ENCODE measurements around the gene ERC2. TPM values are rescaled to one million over a fixed set of nuclear protein-coding genes. Genes with fewer than 3 reads are reported as not detected.

The ERC2 gene
- total RNA-seq, 1 donor from 2014 or later: 32.5 TPM

- Mint-ChIP-seq H3K4me1 (ENCODE audit: low read depth) (no peaks in the 10 kb centered on the region), H3K9me3 (ENCODE audit: low read depth) (no peaks in the 10 kb centered on the region), H3K27ac (no peak overlapping the region), H3K36me3 (ENCODE audit: insufficient read depth) (no peaks in the 10 kb centered on the region), H3K4me3 (ENCODE audit: low read depth) (no peak overlapping the region), H3K27me3 (no peaks in the 10 kb centered on the region)
- no peak for TF ChIP-seq CTCF (IDR thresholded peaks at IDR 0.05; ENCODE audit: unreplicated experiment)
- no peak for DNase-seq (ENCODE audit: low spot score, unreplicated experiment)
Measured at GRCh38 chr3:55714057-55714456, 754.2 kb downstream of the ERC2 start.

DNA sequence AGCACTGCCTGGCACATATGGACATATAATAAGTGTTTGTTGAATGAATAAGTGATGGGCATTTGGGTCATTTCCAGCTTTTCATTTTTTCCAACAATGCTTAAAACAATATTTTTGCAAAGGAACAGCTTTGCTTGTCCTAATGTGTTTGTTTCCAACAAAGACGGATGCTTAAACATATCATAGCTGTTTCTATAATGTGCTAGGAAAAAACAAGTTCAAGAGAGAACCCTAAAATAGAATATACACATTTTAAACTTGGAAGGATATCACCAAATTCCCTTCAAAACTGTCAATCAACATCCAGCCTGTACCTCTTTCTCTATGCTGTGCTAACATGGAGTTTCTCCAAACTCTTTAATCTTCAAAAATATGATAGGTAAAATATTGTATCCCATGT lies 756.6 kb downstream of the ERC2 start:
- DNase-seq (ENCODE audit: low spot score, unreplicated experiment): no peak
- TF ChIP-seq CTCF (IDR thresholded peaks at IDR 0.05; ENCODE audit: unreplicated experiment): no peak
- Mint-ChIP-seq H3K27ac (no peak overlapping the region), H3K36me3 (ENCODE audit: insufficient read depth) (no peaks in the 10 kb centered on the region), H3K4me1 (ENCODE audit: low read depth) (peaks cover 8% of the 10 kb centered on the region), H3K4me3 (ENCODE audit: low read depth) (no peak overlapping the region), H3K27me3 (no peaks in the 10 kb centered on the region), H3K9me3 (ENCODE audit: low read depth) (no peaks in the 10 kb centered on the region)

- no peaks in the 10 kb centered on the region for H3K9me3 Mint-ChIP-seq (ENCODE audit: low read depth)
- no peak for TF ChIP-seq CTCF (IDR thresholded peaks at IDR 0.05; ENCODE audit: unreplicated experiment)
- no peaks in the 10 kb centered on the region for H3K27me3 Mint-ChIP-seq
- H3K36me3 Mint-ChIP-seq (ENCODE audit: insufficient read depth): no peaks in the 10 kb centered on the region
- no peak overlapping the region for H3K27ac Mint-ChIP-seq
- peaks cover 8% of the 10 kb centered on the region for H3K4me1 Mint-ChIP-seq (ENCODE audit: low read depth)
- no peak for DNase-seq (ENCODE audit: low spot score, unreplicated experiment)
- no peak overlapping the region for H3K4me3 Mint-ChIP-seq (ENCODE audit: low read depth)
Measured at GRCh38 chr3:55709411-55710012, 758.8 kb downstream of the ERC2 start.

DNA sequence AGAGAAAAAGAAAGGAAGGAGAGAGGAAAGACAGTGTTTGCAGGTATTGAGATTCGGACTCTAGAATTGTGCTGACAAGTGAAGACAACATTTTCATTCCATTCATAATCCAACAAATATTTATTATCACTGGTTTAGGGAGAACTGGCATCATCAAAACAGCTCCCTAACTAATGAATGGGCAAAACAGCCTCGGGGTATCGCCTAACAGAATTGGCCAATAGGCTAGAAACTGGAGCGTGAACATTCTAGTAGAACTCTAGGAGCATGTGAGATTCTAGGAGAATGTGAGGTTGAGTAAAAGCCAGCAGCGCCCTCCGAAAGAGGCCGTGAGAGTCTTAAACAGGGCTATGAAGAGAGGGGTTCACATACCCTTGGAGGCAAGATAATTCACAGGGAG lies 759.3 kb downstream of the ERC2 start:
- no peak for DNase-seq (ENCODE audit: low spot score, unreplicated experiment)
- TF ChIP-seq CTCF (IDR thresholded peaks at IDR 0.05; ENCODE audit: unreplicated experiment): no peak
- Mint-ChIP-seq H3K4me1 (ENCODE audit: low read depth) (peaks cover 8% of the 10 kb centered on the region), H3K9me3 (ENCODE audit: low read depth) (no peaks in the 10 kb centered on the region), H3K27ac (no peak overlapping the region), H3K36me3 (ENCODE audit: insufficient read depth) (no peaks in the 10 kb centered on the region), H3K4me3 (ENCODE audit: low read depth) (no peak overlapping the region), H3K27me3 (no peaks in the 10 kb centered on the region)

GRCh38 chr3:55708242-55708641 lies 760.0 kb downstream of the ERC2 start:
- DNase-seq (ENCODE audit: low spot score, unreplicated experiment): no peak
- no peaks in the 10 kb centered on the region for H3K36me3 Mint-ChIP-seq (ENCODE audit: insufficient read depth)
- no peak overlapping the region for H3K4me3 Mint-ChIP-seq (ENCODE audit: low read depth)
- H3K27me3 Mint-ChIP-seq: no peaks in the 10 kb centered on the region
- TF ChIP-seq CTCF (IDR thresholded peaks at IDR 0.05; ENCODE audit: unreplicated experiment): no peak
- peaks cover 8% of the 10 kb centered on the region for H3K4me1 Mint-ChIP-seq (ENCODE audit: low read depth)
- no peaks in the 10 kb centered on the region for H3K9me3 Mint-ChIP-seq (ENCODE audit: low read depth)
- H3K27ac Mint-ChIP-seq: no peak overlapping the region
